WTC11 (cell line): ENCODE data around the gene PIK3IP1. TPM values are rescaled to one million over a fixed set of nuclear protein-coding genes. Genes with fewer than 3 reads are reported as not detected.

ENCODE experiments used
- ARID4B ChIP-seq: sonication (generic); formaldehyde crosslinking; IDR thresholded peaks from 2 replicates; pipeline ENCODE4 v1.8.0; 2023; ENCODE audit warnings: missing genetic modification reagents, mild to moderate bottlenecking, borderline replicate concordance
- ATF6 ChIP-seq: sonication (generic); formaldehyde crosslinking; IDR thresholded peaks from 2 replicates; pipeline ENCODE4 v1.8.1; 2023; ENCODE audit warnings: mild to moderate bottlenecking, missing genetic modification reagents
- E2F4 ChIP-seq: sonication (generic); formaldehyde crosslinking; IDR thresholded peaks from 2 replicates; pipeline ENCODE4 v1.8.1; 2022; ENCODE audit warnings: low read depth, mild to moderate bottlenecking, moderate library complexity, missing genetic modification reagents, borderline replicate concordance
- ELF4 ChIP-seq: sonication (generic); formaldehyde crosslinking; IDR thresholded peaks from 2 replicates; pipeline ENCODE4 v1.8.1; 2022; ENCODE audit warnings: low read depth, mild to moderate bottlenecking, moderate library complexity, missing genetic modification reagents
- ERG ChIP-seq: fragments of 250-450 bp; sonication (Bioruptor Pico); IDR thresholded peaks from 2 replicates; pipeline ENCODE4 v1.8.0; 2021; ENCODE audit warnings: mild to moderate bottlenecking
- FOXP1 ChIP-seq: sonication (generic); formaldehyde crosslinking; IDR thresholded peaks from 2 replicates; pipeline ENCODE4 v1.8.0; 2022; ENCODE audit warnings: missing genetic modification reagents, mild to moderate bottlenecking, moderate library complexity, borderline replicate concordance
- GRHL2 ChIP-seq: fragments of 250-450 bp; sonication (Bioruptor Pico); IDR thresholded peaks from 2 replicates; pipeline ENCODE4 v1.8.0; 2022; ENCODE audit warnings: mild to moderate bottlenecking, moderate library complexity; ENCODE audit not compliant: insufficient replicate concordance, severe bottlenecking
- GTF2I ChIP-seq: fragments of 250-450 bp; sonication (Bioruptor Pico); conservative IDR thresholded peaks from 2 replicates; pipeline ENCODE4 v1.4.0; 2021; ENCODE audit warnings: mild to moderate bottlenecking
- HMGXB4 ChIP-seq: sonication (generic); formaldehyde crosslinking; IDR thresholded peaks from 2 replicates; pipeline ENCODE4 v1.8.1; 2023; ENCODE audit warnings: mild to moderate bottlenecking, moderate library complexity, missing genetic modification reagents
- MXD4 ChIP-seq: fragments of 250-450 bp; sonication (Bioruptor Pico); IDR thresholded peaks from 2 replicates; pipeline ENCODE4 v1.8.0; 2021; ENCODE audit warnings: mild to moderate bottlenecking, moderate library complexity, borderline replicate concordance
- NFE2L1 ChIP-seq: sonication (generic); formaldehyde crosslinking; IDR thresholded peaks from 2 replicates; pipeline ENCODE4 v1.8.1; 2023; ENCODE audit warnings: missing genetic modification reagents
- OVOL2 ChIP-seq: fragments of 250-450 bp; sonication (Bioruptor Pico); IDR thresholded peaks from 2 replicates; pipeline ENCODE4 v1.9.0; 2021; ENCODE audit warnings: mild to moderate bottlenecking, borderline replicate concordance
- PRDM15 ChIP-seq: sonication (generic); formaldehyde crosslinking; IDR thresholded peaks from 2 replicates; pipeline ENCODE4 v1.8.0; 2022; ENCODE audit warnings: missing genetic modification reagents
- RORB ChIP-seq: fragments of 250-450 bp; sonication (Bioruptor Pico); IDR thresholded peaks from 2 replicates; pipeline ENCODE4 v1.9.0; 2021; ENCODE audit warnings: mild to moderate bottlenecking
- SMAD3 ChIP-seq: sonication (generic); formaldehyde crosslinking; IDR thresholded peaks from 2 replicates; pipeline ENCODE4 v1.8.0; 2022; ENCODE audit warnings: missing genetic modification reagents, mild to moderate bottlenecking, borderline replicate concordance
- TEAD1 ChIP-seq: sonication (generic); formaldehyde crosslinking; IDR thresholded peaks from 2 replicates; pipeline ENCODE4 v1.8.0; 2022; ENCODE audit warnings: mild to moderate bottlenecking, missing genetic modification reagents
- ZMAT4 ChIP-seq: fragments of 250-450 bp; sonication (Bioruptor Pico); IDR thresholded peaks from 2 replicates; pipeline ENCODE4 v1.9.0; 2021; ENCODE audit warnings: mild to moderate bottlenecking
- ZNF317 ChIP-seq: sonication (generic); formaldehyde crosslinking; IDR thresholded peaks from 2 replicates; pipeline ENCODE4 v1.8.1; 2023; ENCODE audit warnings: low read depth, mild to moderate bottlenecking, moderate library complexity, missing genetic modification reagents, borderline replicate concordance
- ZNF416 ChIP-seq: fragments of 250-450 bp; sonication (Bioruptor Pico); IDR thresholded peaks from 2 replicates; pipeline ENCODE4 v1.9.0; 2021; ENCODE audit warnings: mild to moderate bottlenecking, inconsistent platforms
- ZNF671 ChIP-seq: fragments of 250-450 bp; sonication (Bioruptor Pico); IDR thresholded peaks from 2 replicates; pipeline ENCODE4 v1.8.0; 2021; ENCODE audit warnings: mild to moderate bottlenecking
- total RNA-seq: library from RNA; stranded (reverse); gene quantifications from 3 replicates; pipeline ENCODE4 v1.2.3, GENCODE V29; 2021

PIK3IP1 gene
- total RNA-seq, 1 experiment from 2014 or later = 2.0 TPM

GRCh38 chr22:31292236-31292989 lies at the start of gene PIK3IP1 (continued):
- TF ChIP-seq HMGXB4 (CRISPR knock-in tag) = no peak
- TF ChIP-seq FOXP1 (CRISPR knock-in tag) = 0 out of 2 replicates have a peak, but pooled peaks have one; percentile 37
- TF ChIP-seq OVOL2 (CRISPR knock-in tag) = no peak
- TF ChIP-seq GTF2I (CRISPR knock-in tag) = no peak
- no peak for TF ChIP-seq TEAD1 (CRISPR knock-in tag)
- no peak for TF ChIP-seq ELF4 (CRISPR knock-in tag)
- TF ChIP-seq MXD4 (CRISPR knock-in tag) = no peak
- TF ChIP-seq ZNF671 = no peak
- TF ChIP-seq NFE2L1 (CRISPR knock-in tag) = no peak
- TF ChIP-seq ZNF317 (CRISPR knock-in tag) = no peak
- no peak for TF ChIP-seq RORB (CRISPR knock-in tag)
- no peak for TF ChIP-seq SMAD3 (CRISPR knock-in tag)
- no peak for TF ChIP-seq ZNF416 (CRISPR knock-in tag)
- TF ChIP-seq ZMAT4 (CRISPR knock-in tag) = no peak
- no peak for TF ChIP-seq E2F4
- TF ChIP-seq GRHL2 (CRISPR knock-in tag) = no peak
- TF ChIP-seq ERG = no peak
- no peak for TF ChIP-seq PRDM15 (CRISPR knock-in tag)
- no peak for TF ChIP-seq ATF6 (CRISPR knock-in tag)
- no peak for TF ChIP-seq ARID4B (CRISPR knock-in tag)
